ENCODE data around the gene CYP4X1.
A peak's percentile ranks its signal among the peaks of the same experiment; 100 is the strongest.
"Not testable (repeated sequence)": the region's sequence is repeated elsewhere in the genome, so short reads cannot be mapped to it uniquely, and the experiment has no call there.

The CYP4X1 gene

GRCh38 chr1:47069509-47069908 is 46.0 kb downstream of the CYP4X1 start:
- DNase-seq (ENCODE audit: low spot score) = not testable (repeated sequence)

DNA sequence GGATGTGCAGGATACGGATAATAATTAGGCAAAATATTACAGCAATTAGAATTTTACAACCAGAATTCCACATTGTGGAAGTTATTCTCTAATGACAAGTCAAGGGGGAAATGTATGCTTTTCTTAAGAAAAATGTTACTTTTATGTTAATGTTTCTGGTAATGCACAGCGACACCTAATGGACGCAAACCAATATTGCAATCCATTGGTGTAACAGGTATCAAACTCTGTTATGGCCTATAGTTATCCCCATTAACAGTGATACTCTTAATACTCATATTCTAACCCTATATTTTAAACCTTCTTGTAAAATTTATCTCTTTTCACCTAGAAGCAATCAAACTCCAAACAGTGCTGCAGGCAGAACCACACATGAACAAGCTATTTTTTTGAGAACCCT is 65.9 kb downstream of the CYP4X1 start:
- peak; percentile 32 for DNase-seq (ENCODE audit: low spot score)

DNA sequence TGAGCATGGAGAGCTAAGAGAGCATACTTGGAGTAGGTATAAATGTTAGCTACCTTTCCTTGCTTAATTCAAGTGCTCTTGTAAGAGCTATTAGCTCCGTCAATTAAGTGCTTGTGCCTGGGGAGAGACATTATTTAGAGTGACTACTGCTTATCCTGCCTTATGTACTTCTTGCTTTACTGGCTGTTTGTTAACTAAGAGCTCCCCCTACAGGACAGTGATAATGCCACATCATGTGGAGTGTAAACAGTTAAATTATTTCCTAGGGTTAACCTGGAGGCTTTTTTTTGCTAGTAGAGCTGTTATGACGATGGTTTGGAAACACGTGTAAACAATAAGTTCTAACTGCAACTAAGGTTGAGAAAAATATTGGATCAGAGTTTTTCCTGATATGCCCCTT is 68.0 kb downstream of the CYP4X1 start:
- DNase-seq (ENCODE audit: low spot score) = not testable (repeated sequence)

All from CD4-positive, alpha-beta T cell treated with Interleukin-2 at 100 ng/mL for 4 hours (primary cell).